Measurements from ENCODE around the gene PBXIP1. TPM values are rescaled to one million over a fixed set of nuclear protein-coding genes. Genes with fewer than 3 reads are reported as not detected.

PBXIP1 gene
- total RNA-seq, 2 donors from 2014 or later, result 28.9 to 40.7 TPM

GRCh38 chr1:154906621-154907081, 49.2 kb downstream of the PBXIP1 start:
- no peaks in the 10 kb centered on the region for H3K27me3 Mint-ChIP-seq
- H3K9me3 Mint-ChIP-seq, result no peaks in the 10 kb centered on the region
- ATAC-seq, result peak in 1 of 2 donors; percentile 13
- no peak overlapping the region for H3K27ac Mint-ChIP-seq
- no peaks in the 10 kb centered on the region for H3K36me3 Mint-ChIP-seq
- no peaks in the 10 kb centered on the region for H3K4me1 Mint-ChIP-seq (ENCODE audit: low read depth in 2 of 2)
- no peak overlapping the region for H3K4me3 Mint-ChIP-seq
- DNase-seq (ENCODE audit: low spot score), result no peak

- no peak for DNase-seq (ENCODE audit: low spot score)
- no peaks in the 10 kb centered on the region for H3K36me3 Mint-ChIP-seq
- H3K4me3 Mint-ChIP-seq, result no peak overlapping the region
- peaks cover 0 to 6% of the 10 kb centered on the region in 2 donors for H3K27me3 Mint-ChIP-seq
- H3K27ac Mint-ChIP-seq, result no peak overlapping the region
- no peaks in the 10 kb centered on the region for H3K4me1 Mint-ChIP-seq (ENCODE audit: low read depth in 2 of 2)
- ATAC-seq, result no peak
- H3K9me3 Mint-ChIP-seq, result no peaks in the 10 kb centered on the region
Measured at GRCh38 chr1:154902938-154903566, 52.8 kb downstream of the PBXIP1 start.

- DNase-seq (ENCODE audit: low spot score) (no peak), ATAC-seq (no peak)
- Mint-ChIP-seq H3K4me1 (ENCODE audit: low read depth in 2 of 2) (no peaks in the 10 kb centered on the region), H3K27me3 (peaks cover 0 to 6% of the 10 kb centered on the region in 2 donors), H3K9me3 (no peaks in the 10 kb centered on the region), H3K36me3 (no peaks in the 10 kb centered on the region), H3K4me3 (no peak overlapping the region), H3K27ac (no peak overlapping the region)
Measured at GRCh38 chr1:154901591-154901990, 54.3 kb downstream of the PBXIP1 start.

- H3K9me3 Mint-ChIP-seq, result no peaks in the 10 kb centered on the region
- no peaks in the 10 kb centered on the region for H3K4me1 Mint-ChIP-seq (ENCODE audit: low read depth in 2 of 2)
- no peak for ATAC-seq
- no peak overlapping the region for H3K27ac Mint-ChIP-seq
- H3K27me3 Mint-ChIP-seq, result peaks cover 0 to 13% of the 10 kb centered on the region in 2 donors
- no peak overlapping the region for H3K4me3 Mint-ChIP-seq
- H3K36me3 Mint-ChIP-seq, result no peaks in the 10 kb centered on the region
- no peak for DNase-seq (ENCODE audit: low spot score)
Measured at GRCh38 chr1:154899041-154899440, 56.9 kb downstream of the PBXIP1 start.

GRCh38 chr1:154896771-154897286, 59.1 kb downstream of the PBXIP1 start:
- ATAC-seq (peak in 1 of 2 donors; percentile 6), DNase-seq (ENCODE audit: low spot score) (no peak)
- no peaks in the 10 kb centered on the region for H3K4me1 Mint-ChIP-seq (ENCODE audit: low read depth in 2 of 2)
- no peak overlapping the region for H3K27ac Mint-ChIP-seq
- H3K4me3 Mint-ChIP-seq, result no peak overlapping the region
- H3K27me3 Mint-ChIP-seq, result peaks cover 0 to 19% of the 10 kb centered on the region in 2 donors
- no peaks in the 10 kb centered on the region for H3K9me3 Mint-ChIP-seq
- H3K36me3 Mint-ChIP-seq, result no peaks in the 10 kb centered on the region

GRCh38 chr1:154895798-154896197, 60.1 kb downstream of the PBXIP1 start:
- no peak overlapping the region for H3K27ac Mint-ChIP-seq
- H3K36me3 Mint-ChIP-seq, result no peaks in the 10 kb centered on the region
- no peaks in the 10 kb centered on the region for H3K4me1 Mint-ChIP-seq (ENCODE audit: low read depth in 2 of 2)
- ATAC-seq, result no peak
- no peaks in the 10 kb centered on the region for H3K9me3 Mint-ChIP-seq
- DNase-seq (ENCODE audit: low spot score), result no peak
- no peak overlapping the region for H3K4me3 Mint-ChIP-seq
- H3K27me3 Mint-ChIP-seq, result peaks cover 0 to 24% of the 10 kb centered on the region in 2 donors

Other genes starting within 250 kb of the PBXIP1 start
- under 1 TPM in 1 of 2 donors, not detected in 1; 0.08 TPM for gene KCNN3, start 85.8 kb downstream of the PBXIP1 start, total RNA-seq
- gene PMVK, start 19.4 kb downstream of the PBXIP1 start, total RNA-seq, result 10 to 100 TPM; 28.8 to 53.9 TPM
- 10 to 100 TPM; 27.4 to 36.0 TPM for gene PYGO2, start 5.7 kb upstream of the PBXIP1 start, total RNA-seq
- 10 to 100 TPM; 72.3 to 72.7 TPM for gene SHC1, start 14.6 kb upstream of the PBXIP1 start, total RNA-seq
- 10 to 100 TPM; 52.4 to 72.9 TPM for gene CKS1B, start 18.6 kb upstream of the PBXIP1 start, total RNA-seq
- 10 to 100 TPM; 53.1 to 84.2 TPM for gene FLAD1, start 27.2 kb upstream of the PBXIP1 start, total RNA-seq
- gene LENEP, start 37.5 kb upstream of the PBXIP1 start, total RNA-seq, result 1 to 10 TPM in 1 of 2 donors, under 1 TPM in 1; 0.48 to 4.3 TPM
- 100 to 1,000 TPM in 1 of 2 donors, 10 to 100 TPM in 1; 78.4 to 107 TPM for gene ZBTB7B, start 46.7 kb upstream of the PBXIP1 start, total RNA-seq
- under 1 TPM in 1 of 2 donors, not detected in 1; 0.57 TPM for gene DCST2, start 77.7 kb upstream of the PBXIP1 start, total RNA-seq
- not detected for gene DCST1, start 77.7 kb upstream of the PBXIP1 start, total RNA-seq
- gene ADAM15, start 95.2 kb upstream of the PBXIP1 start, total RNA-seq, result 100 to 1,000 TPM in 1 of 2 donors, 10 to 100 TPM in 1; 42.1 to 107 TPM
- 1 to 10 TPM; 1.7 to 4.7 TPM for gene EFNA4, start 107.6 kb upstream of the PBXIP1 start, total RNA-seq
- gene EFNA3, start 122.7 kb upstream of the PBXIP1 start, total RNA-seq, result 1 to 10 TPM in 1 of 2 donors, not detected in 1; 1.2 TPM
- gene EFNA1, start 171.8 kb upstream of the PBXIP1 start, total RNA-seq, result not detected
- gene SLC50A1, start 179.8 kb upstream of the PBXIP1 start, total RNA-seq, result 10 to 100 TPM; 28.8 to 36.3 TPM
- gene DPM3, start 184.4 kb upstream of the PBXIP1 start, total RNA-seq, result 10 to 100 TPM; 26.0 to 31.1 TPM
- gene KRTCAP2, start 217.2 kb upstream of the PBXIP1 start, total RNA-seq, result 100 to 1,000 TPM; 149 to 223 TPM
- gene TRIM46, start 217.8 kb upstream of the PBXIP1 start, total RNA-seq, result 1 to 10 TPM; 3.6 to 9.3 TPM